IPS-15b (cell line): ENCODE results near the gene CMSS1.

Experiments used
- H3K27me3 ChIP-seq: one replicate; pipeline ENCODE4 v1.6.1; 2013; ENCODE audit warnings: low read length; ENCODE audit not compliant: control insufficient read depth, insufficient read depth
- H3K36me3 ChIP-seq: one replicate; pipeline ENCODE4 v1.6.1; 2013; ENCODE audit warnings: low read length; ENCODE audit not compliant: control insufficient read depth, insufficient read depth
- H3K4me1 ChIP-seq: one replicate; pipeline ENCODE4 v1.6.1; 2013; ENCODE audit warnings: mild to moderate bottlenecking, low read length; ENCODE audit not compliant: control insufficient read depth, insufficient read depth
- H3K4me3 ChIP-seq: one replicate; pipeline ENCODE4 v1.5.1; 2013; ENCODE audit warnings: low read depth, low read length
- H3K9ac ChIP-seq: one replicate; pipeline ENCODE4 v1.6.1; 2013; ENCODE audit warnings: low read depth, mild to moderate bottlenecking, low read length
- H3K9me3 ChIP-seq: one replicate; pipeline ENCODE4 v1.6.1; 2013; ENCODE audit warnings: mild to moderate bottlenecking, low read length; ENCODE audit not compliant: control insufficient read depth, insufficient read depth

Gene CMSS1

GRCh38 chr3:99899603-99900002 is 81.9 kb downstream of the CMSS1 start:
- no peak overlapping the region for H3K9ac ChIP-seq

GRCh38 chr3:99900248-99900647 is 82.6 kb downstream of the CMSS1 start:
- Histone ChIP-seq H3K9ac (no peak overlapping the region), H3K4me3 (no peak overlapping the region), H3K27me3 (no peaks in the 10 kb centered on the region), H3K9me3 (no peaks in the 10 kb centered on the region), H3K4me1 (peaks cover 9% of the 10 kb centered on the region), H3K36me3 (no peaks in the 10 kb centered on the region)

More at GRCh38 chr3:99899603-99900002, 81.9 kb downstream of the CMSS1 start:
- H3K36me3 ChIP-seq = no peaks in the 10 kb centered on the region
- H3K9me3 ChIP-seq = no peaks in the 10 kb centered on the region
- no peaks in the 10 kb centered on the region for H3K27me3 ChIP-seq
- H3K4me3 ChIP-seq = no peak overlapping the region
- peaks cover 9% of the 10 kb centered on the region for H3K4me1 ChIP-seq

GRCh38 chr3:99901200-99901926 is 83.7 kb downstream of the CMSS1 start:
- H3K27me3 ChIP-seq = no peaks in the 10 kb centered on the region
- H3K4me3 ChIP-seq = no peak overlapping the region
- no peak overlapping the region for H3K9ac ChIP-seq
- H3K9me3 ChIP-seq = no peaks in the 10 kb centered on the region
- no peaks in the 10 kb centered on the region for H3K36me3 ChIP-seq
- H3K4me1 ChIP-seq = peaks cover 1% of the 10 kb centered on the region

DNA sequence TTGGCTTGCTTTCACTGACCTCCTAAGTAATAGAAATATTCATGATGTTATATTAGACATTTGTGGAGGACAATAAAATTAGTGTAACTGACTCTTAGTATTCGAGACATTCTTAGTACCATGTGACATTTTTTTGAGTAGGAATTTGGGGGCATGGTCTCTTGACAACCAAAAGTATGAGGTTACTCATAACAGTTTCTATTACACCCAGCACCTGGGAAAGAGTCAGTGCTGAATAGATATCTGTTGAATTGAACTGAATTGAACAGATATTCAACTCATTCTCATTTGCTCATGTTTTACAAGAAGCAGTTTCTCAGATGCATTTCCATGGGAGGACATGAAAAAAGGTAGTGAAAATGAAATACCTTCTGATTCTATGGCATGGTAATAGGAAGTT is 84.4 kb downstream of the CMSS1 start:
- Histone ChIP-seq H3K4me1 (no peaks in the 10 kb centered on the region), H3K4me3 (no peak overlapping the region), H3K9me3 (no peaks in the 10 kb centered on the region), H3K27me3 (no peaks in the 10 kb centered on the region), H3K9ac (no peak overlapping the region), H3K36me3 (no peaks in the 10 kb centered on the region)

DNA sequence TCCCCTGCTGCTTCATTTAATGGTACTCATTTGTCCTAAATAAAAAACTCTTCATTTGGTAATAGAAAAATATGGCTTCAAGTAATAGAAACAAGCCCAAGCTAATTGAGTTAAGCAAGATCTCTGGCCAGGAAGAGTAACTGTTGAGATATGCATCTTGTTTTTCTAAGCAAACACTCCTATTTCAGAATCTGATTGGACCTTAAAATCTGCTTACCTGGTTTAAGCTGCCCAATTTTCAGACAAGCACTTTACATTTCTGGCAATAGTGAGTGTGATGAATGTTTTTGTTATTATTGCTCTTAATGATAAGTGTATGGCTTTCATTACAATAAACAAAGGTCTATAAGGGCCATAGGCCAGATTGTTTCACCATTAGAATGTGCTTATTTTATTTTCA is 86.2 kb downstream of the CMSS1 start:
- no peak overlapping the region for H3K4me3 ChIP-seq
- no peak overlapping the region for H3K9ac ChIP-seq
- no peaks in the 10 kb centered on the region for H3K27me3 ChIP-seq
- no peaks in the 10 kb centered on the region for H3K9me3 ChIP-seq
- no peaks in the 10 kb centered on the region for H3K4me1 ChIP-seq
- H3K36me3 ChIP-seq = no peaks in the 10 kb centered on the region

- Histone ChIP-seq H3K9me3 (no peaks in the 10 kb centered on the region), H3K4me1 (peaks cover 19% of the 10 kb centered on the region), H3K9ac (no peak overlapping the region), H3K27me3 (no peaks in the 10 kb centered on the region), H3K36me3 (no peaks in the 10 kb centered on the region), H3K4me3 (no peak overlapping the region)
Measured at GRCh38 chr3:99907959-99908544, 90.4 kb downstream of the CMSS1 start.

GRCh38 chr3:99909714-99910495 is 92.2 kb downstream of the CMSS1 start:
- H3K36me3 ChIP-seq = no peaks in the 10 kb centered on the region
- H3K4me1 ChIP-seq = peaks cover 19% of the 10 kb centered on the region
- no peak overlapping the region for H3K9ac ChIP-seq
- H3K4me3 ChIP-seq = no peak overlapping the region
- H3K27me3 ChIP-seq = no peaks in the 10 kb centered on the region
- H3K9me3 ChIP-seq = no peaks in the 10 kb centered on the region

DNA sequence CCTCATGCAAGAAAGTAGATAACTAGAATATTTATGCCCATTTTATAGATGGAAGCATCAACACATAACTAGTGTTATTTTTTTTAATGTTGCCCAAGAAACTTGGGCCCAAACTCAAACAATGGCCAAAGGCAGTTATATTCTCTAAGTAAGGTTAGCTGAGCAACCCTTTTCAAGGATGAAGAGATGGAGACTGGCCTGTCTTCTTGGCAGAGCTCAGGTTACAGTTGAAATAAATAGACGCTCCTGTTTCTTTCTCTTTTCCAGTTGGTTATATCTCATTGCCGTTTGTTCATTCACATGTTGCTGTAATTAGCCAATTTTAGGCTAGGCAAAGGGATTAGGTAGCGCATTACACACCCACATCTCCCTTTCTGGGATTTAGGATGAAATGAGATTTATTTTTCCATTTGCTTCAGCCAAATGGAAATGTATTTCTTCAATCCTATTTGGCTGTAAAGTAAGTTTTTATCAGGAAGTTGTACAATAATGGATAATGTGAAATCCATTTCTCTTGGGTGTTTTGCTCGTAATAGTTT is 93.2 kb downstream of the CMSS1 start:
- no peak overlapping the region for H3K4me3 ChIP-seq
- no peaks in the 10 kb centered on the region for H3K9me3 ChIP-seq
- H3K4me1 ChIP-seq = peaks cover 19% of the 10 kb centered on the region
- H3K36me3 ChIP-seq = no peaks in the 10 kb centered on the region
- no peak overlapping the region for H3K9ac ChIP-seq
- no peaks in the 10 kb centered on the region for H3K27me3 ChIP-seq

- no peak overlapping the region for H3K9ac ChIP-seq
- no peak overlapping the region for H3K4me3 ChIP-seq
- no peaks in the 10 kb centered on the region for H3K36me3 ChIP-seq
- peaks cover 19% of the 10 kb centered on the region for H3K4me1 ChIP-seq
- H3K27me3 ChIP-seq = no peaks in the 10 kb centered on the region
- no peaks in the 10 kb centered on the region for H3K9me3 ChIP-seq
Measured at GRCh38 chr3:99911433-99911832, 93.8 kb downstream of the CMSS1 start.

DNA sequence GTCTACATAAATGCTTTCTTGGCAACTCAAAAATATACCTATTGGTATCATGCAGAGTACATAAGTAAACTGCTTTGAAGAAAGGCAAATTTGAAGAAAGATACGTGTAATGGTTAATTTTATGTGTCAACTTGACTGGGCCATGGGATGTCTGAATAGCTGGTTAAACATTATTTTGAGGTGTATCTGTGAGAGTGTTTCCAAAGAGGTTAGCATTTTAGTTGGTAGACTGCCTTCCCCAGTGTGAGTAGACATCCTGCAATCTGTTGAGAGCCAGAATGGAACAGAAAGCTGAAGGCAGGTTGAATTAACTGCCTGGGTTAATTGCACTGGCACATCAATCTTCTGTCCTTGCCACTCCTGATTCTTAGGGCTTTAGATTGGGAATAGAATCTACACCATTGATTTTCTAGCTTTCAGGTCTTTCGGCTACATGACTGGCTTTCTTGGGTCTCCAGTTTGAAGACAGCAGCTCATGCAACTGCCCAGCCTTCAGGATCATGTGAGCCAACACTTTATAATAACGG is 98.3 kb downstream of the CMSS1 start:
- H3K4me1 ChIP-seq = peaks cover 18% of the 10 kb centered on the region
- no peak overlapping the region for H3K4me3 ChIP-seq
- H3K9ac ChIP-seq = no peak overlapping the region
- H3K36me3 ChIP-seq = no peaks in the 10 kb centered on the region
- H3K9me3 ChIP-seq = no peaks in the 10 kb centered on the region
- H3K27me3 ChIP-seq = no peaks in the 10 kb centered on the region

DNA sequence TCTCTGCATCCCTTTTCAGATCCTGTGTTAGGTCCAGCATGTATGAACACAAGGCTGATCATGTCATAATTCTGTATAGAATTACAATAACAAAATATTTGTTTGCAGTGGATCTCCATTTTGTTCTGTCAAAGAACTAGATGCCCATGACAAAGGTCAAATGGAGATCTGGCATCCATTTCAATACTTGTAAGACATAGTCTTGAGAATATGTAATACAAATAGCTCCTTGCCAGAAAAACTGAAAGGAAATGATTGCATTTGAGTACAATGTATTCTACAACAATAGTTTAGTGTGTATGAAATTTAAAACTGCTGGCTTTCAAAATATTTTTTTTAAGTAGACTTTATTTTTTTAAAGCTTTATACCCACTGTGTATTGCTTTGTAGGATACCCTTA is 101.1 kb downstream of the CMSS1 start:
- Histone ChIP-seq H3K36me3 (no peaks in the 10 kb centered on the region), H3K9ac (no peak overlapping the region), H3K4me1 (peaks cover 14% of the 10 kb centered on the region), H3K9me3 (no peaks in the 10 kb centered on the region), H3K4me3 (no peak overlapping the region), H3K27me3 (no peaks in the 10 kb centered on the region)
